ENCODE measurements around the gene PLSCR4.

PLSCR4 gene

DNA sequence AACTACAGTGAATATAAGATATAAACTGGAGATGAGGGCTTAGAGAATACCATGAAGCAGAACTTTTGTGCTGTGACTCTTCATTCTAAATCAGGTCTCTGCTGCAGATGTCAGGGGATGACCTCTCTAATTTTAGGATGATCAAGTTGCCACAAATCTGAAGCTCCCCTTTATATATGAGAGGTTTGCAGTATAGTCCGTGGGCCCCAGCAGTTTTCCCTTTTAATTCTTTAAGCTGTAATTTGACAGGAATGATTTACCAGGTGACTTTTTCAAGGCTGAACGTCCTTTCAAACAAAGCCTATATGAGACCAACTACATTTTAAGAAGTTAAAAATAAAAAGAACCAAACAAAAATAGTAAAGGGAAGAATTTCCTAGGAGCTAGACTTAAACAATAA is 85.0 kb downstream of the PLSCR4 start:
- no peak overlapping the region for H3K4me3 Mint-ChIP-seq
- DNase-seq (no peak), ATAC-seq (replicated peaks) (no peak)
- peaks cover 0 to 2% of the 10 kb centered on the region in 2 donors for H3K9me3 Mint-ChIP-seq
- H3K36me3 Mint-ChIP-seq = no peaks in the 10 kb centered on the region
- H3K27me3 Mint-ChIP-seq = peaks cover 23 to 34% of the 10 kb centered on the region in 2 donors
- no peak overlapping the region for H3K27ac Mint-ChIP-seq
- H3K4me1 Mint-ChIP-seq = no peaks in the 10 kb centered on the region

GRCh38 chr3:146164971-146165769 is 85.7 kb downstream of the PLSCR4 start:
- DNase-seq = no peak
- no peaks in the 10 kb centered on the region for H3K36me3 Mint-ChIP-seq
- H3K9me3 Mint-ChIP-seq = peaks cover 0 to under 1% of the 10 kb centered on the region in 2 donors
- H3K27me3 Mint-ChIP-seq = peaks cover 26 to 39% of the 10 kb centered on the region in 2 donors
- no peak for ATAC-seq (replicated peaks)
- no peak overlapping the region for H3K4me3 Mint-ChIP-seq
- peaks cover 2 to 4% of the 10 kb centered on the region in 2 donors for H3K4me1 Mint-ChIP-seq
- H3K27ac Mint-ChIP-seq = no peak overlapping the region

GRCh38 chr3:146164506-146164905 is 86.4 kb downstream of the PLSCR4 start:
- no peaks in the 10 kb centered on the region for H3K9me3 Mint-ChIP-seq
- peaks cover 7 to 10% of the 10 kb centered on the region in 2 donors for H3K4me1 Mint-ChIP-seq
- no peak for ATAC-seq (replicated peaks)
- H3K27me3 Mint-ChIP-seq = peaks cover 32 to 46% of the 10 kb centered on the region in 2 donors
- DNase-seq = no peak
- H3K36me3 Mint-ChIP-seq = no peaks in the 10 kb centered on the region
- H3K4me3 Mint-ChIP-seq = no peak overlapping the region
- no peak overlapping the region for H3K27ac Mint-ChIP-seq

GRCh38 chr3:146164071-146164470 is 86.8 kb downstream of the PLSCR4 start:
- DNase-seq = no peak
- Mint-ChIP-seq H3K27me3 (peaks cover 34 to 48% of the 10 kb centered on the region in 2 donors), H3K9me3 (no peaks in the 10 kb centered on the region), H3K36me3 (no peaks in the 10 kb centered on the region), H3K4me3 (no peak overlapping the region), H3K27ac (no peak overlapping the region), H3K4me1 (peaks cover 7 to 10% of the 10 kb centered on the region in 2 donors)
- ATAC-seq (replicated peaks) = no peak

- H3K27me3 Mint-ChIP-seq = peaks cover 36 to 51% of the 10 kb centered on the region in 2 donors
Measured at GRCh38 chr3:146163584-146163983, 87.3 kb downstream of the PLSCR4 start.

GRCh38 chr3:146162561-146162960 is 88.3 kb downstream of the PLSCR4 start:
- H3K4me1 Mint-ChIP-seq = peaks cover 7 to 10% of the 10 kb centered on the region in 2 donors
- H3K27ac Mint-ChIP-seq = no peak overlapping the region
- H3K27me3 Mint-ChIP-seq = peaks cover 36 to 51% of the 10 kb centered on the region in 2 donors
- no peak for DNase-seq
- H3K4me3 Mint-ChIP-seq = no peak overlapping the region
- no peak for ATAC-seq (replicated peaks)
- H3K36me3 Mint-ChIP-seq = no peaks in the 10 kb centered on the region
- H3K9me3 Mint-ChIP-seq = no peaks in the 10 kb centered on the region

More at GRCh38 chr3:146163584-146163983, 87.3 kb downstream of the PLSCR4 start:
- Mint-ChIP-seq H3K4me3 (no peak overlapping the region), H3K27ac (no peak overlapping the region), H3K4me1 (peaks cover 7 to 10% of the 10 kb centered on the region in 2 donors), H3K9me3 (no peaks in the 10 kb centered on the region), H3K36me3 (no peaks in the 10 kb centered on the region)
- ATAC-seq (replicated peaks) (no peak), DNase-seq (no peak)

DNA sequence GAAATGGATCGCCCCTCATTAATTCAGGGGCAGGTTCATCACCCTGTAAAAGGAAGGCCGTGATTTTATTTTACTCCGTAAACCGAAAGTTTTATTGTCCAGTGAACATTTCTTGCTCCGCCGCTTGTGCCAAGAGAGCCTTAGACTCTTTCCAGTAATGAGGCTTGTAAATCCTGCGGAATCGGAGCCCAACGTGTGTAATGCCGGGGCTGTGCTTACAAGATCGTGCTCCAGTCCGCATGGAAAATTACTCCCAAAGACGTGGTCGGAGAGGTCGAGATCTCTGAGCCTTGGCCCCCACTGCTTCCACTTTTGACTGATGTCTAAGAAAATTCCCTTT is 89.3 kb downstream of the PLSCR4 start:
- no peak for ATAC-seq (replicated peaks)
- peaks cover 36 to 51% of the 10 kb centered on the region in 2 donors for H3K27me3 Mint-ChIP-seq

GRCh38 chr3:146160964-146161662 is 89.8 kb downstream of the PLSCR4 start, which contains the start of gene PLOD2:
PLOD2 (minus strand) TSS chr3:146161184; CDS start chr3:146160989, 195 bp downstream.
- Mint-ChIP-seq H3K27me3 (peaks cover 36 to 51% of the 10 kb centered on the region in 2 donors), H3K36me3 (no peaks in the 10 kb centered on the region), H3K4me3 (peak within 1 kb of the TSS; percentile 61 to 73), H3K27ac (no peak within 1 kb of the TSS), H3K4me1 (peaks cover 7 to 10% of the 10 kb centered on the region in 2 donors), H3K9me3 (no peaks in the 10 kb centered on the region)
- ATAC-seq (replicated peaks) (peak; percentile 76 to 78), DNase-seq (peak; percentile 4)

More for the DNA sequence above, 89.3 kb downstream of the PLSCR4 start:
- peak overlapping the region; percentile 40 to 61 for H3K4me3 Mint-ChIP-seq
- no peaks in the 10 kb centered on the region for H3K9me3 Mint-ChIP-seq
- peaks cover 7 to 10% of the 10 kb centered on the region in 2 donors for H3K4me1 Mint-ChIP-seq
- no peak for DNase-seq
- H3K36me3 Mint-ChIP-seq = no peaks in the 10 kb centered on the region
- no peak overlapping the region for H3K27ac Mint-ChIP-seq

GRCh38 chr3:146160321-146160963 is 90.5 kb downstream of the PLSCR4 start:
- Mint-ChIP-seq H3K27ac (no peak overlapping the region), H3K4me1 (peaks cover 7 to 10% of the 10 kb centered on the region in 2 donors), H3K36me3 (no peaks in the 10 kb centered on the region), H3K9me3 (no peaks in the 10 kb centered on the region), H3K27me3 (peaks cover 35 to 48% of the 10 kb centered on the region in 2 donors), H3K4me3 (peak overlapping the region; percentile 61 to 73)
- peak; percentile 28 for ATAC-seq (replicated peaks)
- DNase-seq = no peak

DNA sequence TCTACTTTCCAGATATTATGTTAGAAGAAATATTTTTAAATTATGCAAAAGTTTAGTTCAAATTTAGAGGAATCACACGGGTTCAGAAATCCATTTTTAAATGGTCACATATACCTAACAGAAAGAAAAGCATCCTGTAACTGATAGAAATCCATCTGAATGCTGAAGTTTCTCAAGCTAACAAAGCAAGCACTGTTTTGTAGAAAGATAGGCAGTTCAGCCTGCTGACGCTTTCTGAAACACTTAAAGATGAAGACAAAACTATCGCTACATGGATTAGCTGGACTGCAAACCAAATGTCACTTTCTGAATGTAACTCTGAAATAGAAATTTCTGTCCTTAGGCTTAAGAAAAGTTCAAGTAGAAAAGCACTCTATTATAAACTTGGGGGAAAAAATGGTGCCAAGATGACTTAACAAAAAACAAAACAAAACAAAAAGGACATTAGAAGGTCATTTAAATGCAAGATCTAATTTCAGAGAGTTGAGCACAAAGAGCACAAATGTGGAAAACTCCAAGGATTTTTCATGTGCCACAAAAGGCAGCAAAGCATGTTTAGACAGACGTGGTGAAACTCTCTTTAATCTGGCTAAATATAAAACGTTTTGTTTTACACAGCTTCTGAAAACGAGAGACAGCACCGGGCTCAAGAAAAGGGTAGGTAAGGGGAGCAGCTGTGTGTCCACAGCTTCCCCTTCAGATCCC is 91.1 kb downstream of the PLSCR4 start:
- Mint-ChIP-seq H3K36me3 (no peaks in the 10 kb centered on the region), H3K27me3 (peaks cover 28 to 41% of the 10 kb centered on the region in 2 donors), H3K4me3 (peak overlapping the region; percentile 61 to 73), H3K27ac (no peak overlapping the region), H3K9me3 (no peaks in the 10 kb centered on the region), H3K4me1 (peaks cover 7 to 10% of the 10 kb centered on the region in 2 donors)
- DNase-seq (no peak), ATAC-seq (replicated peaks) (no peak)

GRCh38 chr3:146159037-146159436 is 91.9 kb downstream of the PLSCR4 start:
- H3K27me3 Mint-ChIP-seq = peaks cover 27 to 39% of the 10 kb centered on the region in 2 donors
- DNase-seq = no peak
- ATAC-seq (replicated peaks) = no peak
- no peaks in the 10 kb centered on the region for H3K36me3 Mint-ChIP-seq
- H3K9me3 Mint-ChIP-seq = no peaks in the 10 kb centered on the region
- no peak overlapping the region for H3K4me3 Mint-ChIP-seq
- H3K4me1 Mint-ChIP-seq = peaks cover 7 to 10% of the 10 kb centered on the region in 2 donors
- H3K27ac Mint-ChIP-seq = no peak overlapping the region

GRCh38 chr3:146157325-146158060 is 93.4 kb downstream of the PLSCR4 start:
- Mint-ChIP-seq H3K36me3 (no peaks in the 10 kb centered on the region), H3K9me3 (no peaks in the 10 kb centered on the region), H3K27me3 (peaks cover 17 to 27% of the 10 kb centered on the region in 2 donors), H3K4me1 (peaks cover 7 to 10% of the 10 kb centered on the region in 2 donors), H3K4me3 (no peak overlapping the region), H3K27ac (no peak overlapping the region)
- DNase-seq (no peak), ATAC-seq (replicated peaks) (no peak)

- H3K4me3 Mint-ChIP-seq = no peak overlapping the region
- no peak overlapping the region for H3K27ac Mint-ChIP-seq
- ATAC-seq (replicated peaks) = no peak
- H3K4me1 Mint-ChIP-seq = peaks cover 7 to 10% of the 10 kb centered on the region in 2 donors
- H3K36me3 Mint-ChIP-seq = no peaks in the 10 kb centered on the region
- no peak for DNase-seq
- peaks cover 13 to 20% of the 10 kb centered on the region in 2 donors for H3K27me3 Mint-ChIP-seq
- H3K9me3 Mint-ChIP-seq = no peaks in the 10 kb centered on the region
Measured at GRCh38 chr3:146156666-146157314, 94.1 kb downstream of the PLSCR4 start.

All from stimulated activated naive B cell treated with anti-CD40 and anti-IgM and Interleukin-4, amounts not matched to agents 10 μg/mL and 1 μg/mL and 100 μg/mL, for 72 hours (primary cell).